Gastroesophageal sphincter (tissue), 4 donors: ENCODE measurements around the gene TEX14. TPM values are rescaled to one million over a fixed set of nuclear protein-coding genes. Genes with fewer than 3 reads are reported as not detected.
A peak's percentile ranks its signal among the peaks of the same experiment; 100 is the strongest.
"Not testable (repeated sequence)": the region's sequence is repeated elsewhere in the genome, so short reads cannot be mapped to it uniquely, and the experiment has no call there.

Experiments
- ATAC-seq: fragments of 150-250 bp; one replicate; pipeline ENCODE4 v1.9.1; 2016; ENCODE audit warnings: mild to moderate bottlenecking, moderate library complexity
- H3K27ac ChIP-seq, 4 donors: fragments of 200-600 bp; sonication (generic) in 3 of 4; 1 replicate in 3 of 4; 2 replicates in 1 of 4; pipeline ENCODE4 v1.5.1; 2016 to 2019
- H3K27me3 ChIP-seq: fragments of 200-600 bp; sonication (generic); one replicate; pipeline ENCODE4 v1.5.1; 2019
- H3K36me3 ChIP-seq, 2 donors: fragments of 200-600 bp; sonication (generic); one replicate each; pipeline ENCODE4 v1.5.1; 2019; ENCODE audit warnings: control low read depth in 1 of 2
- H3K4me1 ChIP-seq, 3 donors: fragments of 200-600 bp; sonication (generic); 1 replicate in 2 of 3; 2 replicates in 1 of 3; pipeline ENCODE4 v1.5.1; 2016 to 2019; ENCODE audit warnings: control low read depth in 2 of 3
- H3K4me3 ChIP-seq, 2 donors: fragments of 200-600 bp; sonication (generic); one replicate each; pipeline ENCODE4 v1.5.1; 2019; ENCODE audit warnings: mild to moderate bottlenecking in 1 of 2, moderate library complexity in 1 of 2
- H3K9me3 ChIP-seq, 3 donors: fragments of 200-600 bp; sonication (generic); one replicate each; pipeline ENCODE4 v1.5.1; 2017 to 2019; ENCODE audit warnings: control low read depth in 2 of 3
- EP300 ChIP-seq: sonication (generic); formaldehyde crosslinking; IDR thresholded peaks from one replicate; pipeline ENCODE4 v1.6.1; 2017; ENCODE audit warnings: antibody characterized with exemption, mild to moderate bottlenecking
- POLR2A ChIP-seq, 2 donors: fragments of 450-650 bp; IDR thresholded peaks; one replicate each; pipeline ENCODE4 v1.6.1; 2017; ENCODE audit warnings: antibody characterized with exemption in 2 of 2, mild to moderate bottlenecking in 2 of 2, moderate library complexity in 1 of 2
- POLR2AphosphoS5 ChIP-seq: sonication (generic); formaldehyde crosslinking; IDR thresholded peaks from one replicate; pipeline ENCODE4 v1.6.1; 2017; ENCODE audit warnings: antibody characterized with exemption
- WGBS, 2 donors: methylation state at CpG; one replicate each; pipeline ENCODE4 v1.1.5; 2018; ENCODE audit warnings: low coverage in 1 of 2; 5-methylcytosine and 5-hydroxymethylcytosine counted together
- total RNA-seq, 4 donors: library from RNA; depleted of rRNA; stranded (reverse); fragments of >200 nt; gene quantifications; one replicate each; pipeline ENCODE4 v1.1.0, GENCODE V29; 2016
- TF ChIP-seq, protein P1 (sequence below), 4 experiments: fragments of 200-600 bp in 2 of 4; fragments of 450-650 bp in 2 of 4; sonication (generic) in 1 of 4; IDR thresholded peaks; one replicate each; pipeline ENCODE4 v1.5.1; 2017 to 2019; ENCODE audit warnings: antibody characterized with exemption in 4 of 4, mild to moderate bottlenecking in 2 of 4, moderate library complexity in 2 of 4

TEX14 gene
- total RNA-seq, 4 donors from 2014 or later: 0.05 to 0.78 (median 0.11) TPM

- ATAC-seq: no peak
- no peaks in the 10 kb centered on the region for H3K27me3 ChIP-seq
- no peaks in the 10 kb centered on the region for H3K36me3 ChIP-seq
- H3K4me3 ChIP-seq: no peak overlapping the region
- no peak overlapping the region for H3K27ac ChIP-seq
- no peaks in the 10 kb centered on the region for H3K4me1 ChIP-seq
- TF ChIP-seq, protein P1, sequence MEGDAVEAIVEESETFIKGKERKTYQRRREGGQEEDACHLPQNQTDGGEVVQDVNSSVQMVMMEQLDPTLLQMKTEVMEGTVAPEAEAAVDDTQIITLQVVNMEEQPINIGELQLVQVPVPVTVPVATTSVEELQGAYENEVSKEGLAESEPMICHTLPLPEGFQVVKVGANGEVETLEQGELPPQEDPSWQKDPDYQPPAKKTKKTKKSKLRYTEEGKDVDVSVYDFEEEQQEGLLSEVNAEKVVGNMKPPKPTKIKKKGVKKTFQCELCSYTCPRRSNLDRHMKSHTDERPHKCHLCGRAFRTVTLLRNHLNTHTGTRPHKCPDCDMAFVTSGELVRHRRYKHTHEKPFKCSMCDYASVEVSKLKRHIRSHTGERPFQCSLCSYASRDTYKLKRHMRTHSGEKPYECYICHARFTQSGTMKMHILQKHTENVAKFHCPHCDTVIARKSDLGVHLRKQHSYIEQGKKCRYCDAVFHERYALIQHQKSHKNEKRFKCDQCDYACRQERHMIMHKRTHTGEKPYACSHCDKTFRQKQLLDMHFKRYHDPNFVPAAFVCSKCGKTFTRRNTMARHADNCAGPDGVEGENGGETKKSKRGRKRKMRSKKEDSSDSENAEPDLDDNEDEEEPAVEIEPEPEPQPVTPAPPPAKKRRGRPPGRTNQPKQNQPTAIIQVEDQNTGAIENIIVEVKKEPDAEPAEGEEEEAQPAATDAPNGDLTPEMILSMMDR (IDR thresholded peaks at IDR 0.05): peak; percentile 64 to 90 (median 76)
- no peak for TF ChIP-seq POLR2A (IDR thresholded peaks at IDR 0.05)
- no peaks in the 10 kb centered on the region for H3K9me3 ChIP-seq
- WGBS, 2 donors: 0% methylated on average over 2 of the region's 2 CpGs; no CpG with 5 or more reads in 1 of the 2 donors
Observed at GRCh38 chr17:58587713-58588117, 104.1 kb downstream of the TEX14 start.

DNA sequence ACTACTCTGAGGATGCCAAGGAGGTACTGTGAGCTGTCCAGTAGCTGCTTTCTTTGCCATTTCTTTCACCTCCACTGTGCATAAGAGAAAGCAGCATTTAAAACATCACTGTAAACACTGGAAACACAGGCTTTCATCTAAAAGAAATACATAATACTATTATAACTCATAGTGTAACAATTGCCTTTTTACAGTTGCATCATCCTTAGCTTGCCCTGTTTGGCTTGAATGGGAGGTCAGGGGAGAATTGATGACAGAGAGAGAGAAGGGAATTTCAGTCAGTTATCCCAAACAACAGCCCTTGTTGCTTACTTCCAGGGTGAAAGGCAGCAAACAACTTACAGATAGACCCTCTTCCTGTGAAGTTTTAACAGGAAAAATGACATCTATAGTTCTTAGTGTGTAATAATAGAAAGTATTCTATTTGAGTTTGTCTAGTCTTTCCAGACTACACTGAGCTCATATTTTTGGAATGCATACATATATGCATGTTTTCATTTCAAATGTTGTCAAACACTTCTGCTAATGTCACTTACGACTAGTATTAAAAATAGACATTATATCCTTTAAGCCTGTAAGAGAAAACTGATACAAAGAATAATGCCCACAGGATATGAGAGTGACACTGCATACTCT, 105.7 kb downstream of the TEX14 start:
- no peaks in the 10 kb centered on the region for H3K27me3 ChIP-seq
- TF ChIP-seq, protein P1 (IDR thresholded peaks at IDR 0.05): no peak
- TF ChIP-seq POLR2AphosphoS5 (no peak), EP300 (no peak), POLR2A (IDR thresholded peaks at IDR 0.05) (no peak)
- WGBS, 2 donors: 44 to 60% methylated on average over 1 of the region's 1 CpG
- no peaks in the 10 kb centered on the region for H3K9me3 ChIP-seq
- no peak overlapping the region for H3K27ac ChIP-seq
- H3K4me1 ChIP-seq: no peaks in the 10 kb centered on the region
- H3K36me3 ChIP-seq: no peaks in the 10 kb centered on the region
- no peak overlapping the region for H3K4me3 ChIP-seq
- ATAC-seq: no peak

- WGBS, 2 donors: 93% methylated on average over 6 of the region's 10 CpGs; no CpG with 5 or more reads in 1 of the 2 donors
- no peak overlapping the region for H3K27ac ChIP-seq
- H3K9me3 ChIP-seq: no peaks in the 10 kb centered on the region
- ATAC-seq: no peak
- peaks cover 3% of the 10 kb centered on the region for H3K27me3 ChIP-seq
- TF ChIP-seq, protein P1 (IDR thresholded peaks at IDR 0.05): no peak
- no peak overlapping the region for H3K4me3 ChIP-seq
- H3K4me1 ChIP-seq: no peaks in the 10 kb centered on the region
- no peaks in the 10 kb centered on the region for H3K36me3 ChIP-seq
Observed at GRCh38 chr17:58585554-58585953, 106.3 kb downstream of the TEX14 start.

- ATAC-seq: no peak
- H3K4me1 ChIP-seq: no peaks in the 10 kb centered on the region
- H3K36me3 ChIP-seq: no peaks in the 10 kb centered on the region
- 58 to 68% methylated on average over 2 to 5 of the region's 5 CpGs for WGBS, 2 donors
- peaks cover 3% of the 10 kb centered on the region for H3K27me3 ChIP-seq
- no peak overlapping the region for H3K27ac ChIP-seq
- H3K9me3 ChIP-seq: no peaks in the 10 kb centered on the region
- TF ChIP-seq POLR2AphosphoS5 (no peak), POLR2A (IDR thresholded peaks at IDR 0.05) (no peak), EP300 (no peak)
- TF ChIP-seq, protein P1 (IDR thresholded peaks at IDR 0.05): no peak
- H3K4me3 ChIP-seq: no peak overlapping the region
Observed at GRCh38 chr17:58583486-58583885, 108.4 kb downstream of the TEX14 start.

DNA sequence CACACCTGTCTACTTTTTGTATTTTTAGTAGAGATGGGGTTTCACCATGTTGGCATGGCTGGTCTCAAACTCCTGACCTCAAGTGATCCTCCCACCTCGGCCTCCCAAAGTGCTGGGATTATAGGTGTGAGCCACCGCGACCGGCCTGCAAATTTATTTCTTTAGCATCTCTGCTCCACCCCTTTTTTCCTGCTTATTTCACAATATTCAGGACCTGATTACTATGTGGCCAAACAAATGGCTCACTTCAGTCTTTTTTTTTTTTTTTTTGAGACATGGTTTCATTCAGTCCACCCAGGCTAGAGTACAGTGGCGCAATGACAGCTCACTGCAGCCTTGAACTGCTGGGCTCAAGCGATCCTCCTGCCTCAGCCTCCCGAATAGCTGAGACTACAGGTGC, 109.1 kb downstream of the TEX14 start:
- H3K4me3 ChIP-seq, H3K9me3 ChIP-seq, H3K36me3 ChIP-seq, ATAC-seq, H3K27ac ChIP-seq, H3K4me1 ChIP-seq, H3K27me3 ChIP-seq: not testable (repeated sequence)
- 87 to 94% methylated on average over 6 to 7 of the region's 7 CpGs for WGBS, 2 donors
